Smooth muscle cell (in vitro differentiated cells): Measurements from ENCODE around the gene JAML. TPM values are rescaled to one million over a fixed set of nuclear protein-coding genes. Genes with fewer than 3 reads are reported as not detected.

Experiments
- DNase-seq: peaks from one replicate; lab custom pipeline; 2025; ENCODE audit not compliant: unreplicated experiment; lab: John Stamatoyannopoulos, UW
- H2AFZ ChIP-seq: fragments of 200-600 bp; sonication (generic); 2 replicates; pipeline ENCODE4 v1.6.0; 2016; ENCODE audit warnings: antibody characterized with exemption, low read depth, mild to moderate bottlenecking
- H3F3A ChIP-seq: fragments of 200-600 bp; sonication (generic); 2 replicates; pipeline ENCODE4 v1.6.0; 2017; ENCODE audit warnings: antibody characterized with exemption, low read depth
- H3K27ac ChIP-seq: fragments of 200-600 bp; sonication (generic); 2 replicates; pipeline ENCODE4 v1.5.1; 2016; ENCODE audit warnings: low read depth, mild to moderate bottlenecking
- H3K27me3 ChIP-seq: fragments of 200-600 bp; sonication (generic); 2 replicates; pipeline ENCODE4 v1.6.1; 2016; ENCODE audit warnings: low read depth, mild to moderate bottlenecking
- H3K36me3 ChIP-seq: fragments of 200-600 bp; sonication (generic); 2 replicates; pipeline ENCODE4 v1.5.1; 2016; ENCODE audit warnings: low read depth
- H3K4me1 ChIP-seq: fragments of 200-600 bp; sonication (generic); 2 replicates; pipeline ENCODE4 v1.5.1; 2016; ENCODE audit warnings: low read depth
- H3K4me2 ChIP-seq: fragments of 200-600 bp; sonication (generic); 2 replicates; pipeline ENCODE4 v1.6.0; 2016; ENCODE audit warnings: mild to moderate bottlenecking
- H3K4me3 ChIP-seq: fragments of 200-600 bp; sonication (generic); 2 replicates; pipeline ENCODE4 v1.5.1; 2016; ENCODE audit warnings: mild to moderate bottlenecking
- H3K79me2 ChIP-seq: fragments of 200-600 bp; sonication (generic); 2 replicates; pipeline ENCODE4 v1.6.0; 2016; ENCODE audit warnings: low read depth, mild to moderate bottlenecking
- H3K9ac ChIP-seq: fragments of 200-600 bp; sonication (generic); 2 replicates; pipeline ENCODE4 v1.6.0; 2016; ENCODE audit warnings: low read depth
- H3K9me3 ChIP-seq: fragments of 200-600 bp; sonication (generic); replicated peaks from 2 replicates; pipeline ENCODE4 v1.5.1; 2016; ENCODE audit warnings: low read depth
- H4K20me1 ChIP-seq: fragments of 200-600 bp; sonication (generic); 2 replicates; pipeline ENCODE4 v1.6.0; 2016; ENCODE audit warnings: low read depth
- WGBS: methylation state at CpG from one replicate; pipeline ENCODE4 v1.1.7; 2016; ENCODE audit warnings: low lambda C conversion rate; 5-methylcytosine and 5-hydroxymethylcytosine counted together
- polyA plus RNA-seq: library from polyadenylated mRNA; unstranded; fragments of >200 nt; fragmentation: Nextera tagmentation; extraction: Ambion mirVana; gene quantifications from 2 replicates; pipeline ENCODE4 v1.2.1, GENCODE V29; 2016
- total RNA-seq: library from RNA; depleted of rRNA; stranded (reverse); fragments of >200 nt; gene quantifications from 2 replicates; pipeline ENCODE4 v1.2.3, GENCODE V29; 2014
- TF ChIP-seq, protein P1 (sequence below): fragments of 200-600 bp; sonication (generic); IDR thresholded peaks from 2 replicates; pipeline ENCODE4 v1.5.1; 2017; ENCODE audit warnings: borderline replicate concordance, mild to moderate bottlenecking, antibody characterized with exemption; ENCODE audit not compliant: insufficient read depth, poor library complexity, severe bottlenecking

JAML gene
- total and polyA plus RNA-seq, 2 experiments from 2014 or later: not detected

DNA sequence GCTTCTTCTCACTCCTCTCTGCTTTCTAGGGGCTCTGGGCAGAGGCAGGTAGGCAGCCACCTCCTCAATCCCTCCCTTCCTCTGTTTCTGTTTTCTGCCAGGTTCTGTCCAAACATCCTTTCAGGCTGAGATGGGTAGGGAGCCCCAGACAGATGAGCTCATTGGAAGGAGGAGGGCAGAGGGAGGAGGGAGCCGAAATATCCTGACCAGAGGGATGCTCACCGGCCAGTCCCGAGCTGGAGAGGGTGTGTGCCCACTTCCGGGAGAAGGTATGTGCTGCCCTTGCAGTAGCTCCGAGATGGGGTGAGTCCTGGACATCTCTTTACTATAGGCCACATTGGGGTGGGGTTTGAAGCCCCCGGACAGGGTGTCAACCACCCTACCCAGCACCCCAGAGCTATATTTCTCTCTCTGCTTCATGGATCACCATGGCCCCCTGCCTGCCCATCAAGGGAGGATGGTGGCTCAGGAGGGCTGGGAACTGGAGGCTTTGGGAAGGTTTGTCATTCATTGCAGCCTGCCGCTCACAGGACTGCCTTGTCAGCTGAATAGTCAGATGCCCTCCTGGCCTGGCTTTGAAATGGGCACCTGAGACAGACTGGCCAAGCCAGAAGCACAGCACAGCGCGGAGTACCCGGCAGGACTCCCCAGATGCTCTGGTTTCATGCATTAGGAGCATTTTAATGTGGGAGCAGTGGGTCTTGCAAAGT, 67.5 kb downstream of the JAML start:
- Histone ChIP-seq H3K9me3 (no peaks in the 10 kb centered on the region), H3K27me3 (peaks cover 95% of the 10 kb centered on the region), H3K4me1 (peaks cover 26% of the 10 kb centered on the region), H3K4me2 (no peak overlapping the region), H3K9ac (no peak overlapping the region), H3K27ac (no peak overlapping the region), H3K36me3 (no peaks in the 10 kb centered on the region), H3F3A (no peaks in the 10 kb centered on the region), H3K79me2 (no peaks in the 10 kb centered on the region), H2AFZ (no peak overlapping the region), H4K20me1 (no peaks in the 10 kb centered on the region), H3K4me3 (no peak overlapping the region)
- 41% methylated on average over 10 of the region's 10 CpGs for WGBS
- TF ChIP-seq, protein P1, sequence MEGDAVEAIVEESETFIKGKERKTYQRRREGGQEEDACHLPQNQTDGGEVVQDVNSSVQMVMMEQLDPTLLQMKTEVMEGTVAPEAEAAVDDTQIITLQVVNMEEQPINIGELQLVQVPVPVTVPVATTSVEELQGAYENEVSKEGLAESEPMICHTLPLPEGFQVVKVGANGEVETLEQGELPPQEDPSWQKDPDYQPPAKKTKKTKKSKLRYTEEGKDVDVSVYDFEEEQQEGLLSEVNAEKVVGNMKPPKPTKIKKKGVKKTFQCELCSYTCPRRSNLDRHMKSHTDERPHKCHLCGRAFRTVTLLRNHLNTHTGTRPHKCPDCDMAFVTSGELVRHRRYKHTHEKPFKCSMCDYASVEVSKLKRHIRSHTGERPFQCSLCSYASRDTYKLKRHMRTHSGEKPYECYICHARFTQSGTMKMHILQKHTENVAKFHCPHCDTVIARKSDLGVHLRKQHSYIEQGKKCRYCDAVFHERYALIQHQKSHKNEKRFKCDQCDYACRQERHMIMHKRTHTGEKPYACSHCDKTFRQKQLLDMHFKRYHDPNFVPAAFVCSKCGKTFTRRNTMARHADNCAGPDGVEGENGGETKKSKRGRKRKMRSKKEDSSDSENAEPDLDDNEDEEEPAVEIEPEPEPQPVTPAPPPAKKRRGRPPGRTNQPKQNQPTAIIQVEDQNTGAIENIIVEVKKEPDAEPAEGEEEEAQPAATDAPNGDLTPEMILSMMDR: no peak
- DNase-seq: no peak

DNA sequence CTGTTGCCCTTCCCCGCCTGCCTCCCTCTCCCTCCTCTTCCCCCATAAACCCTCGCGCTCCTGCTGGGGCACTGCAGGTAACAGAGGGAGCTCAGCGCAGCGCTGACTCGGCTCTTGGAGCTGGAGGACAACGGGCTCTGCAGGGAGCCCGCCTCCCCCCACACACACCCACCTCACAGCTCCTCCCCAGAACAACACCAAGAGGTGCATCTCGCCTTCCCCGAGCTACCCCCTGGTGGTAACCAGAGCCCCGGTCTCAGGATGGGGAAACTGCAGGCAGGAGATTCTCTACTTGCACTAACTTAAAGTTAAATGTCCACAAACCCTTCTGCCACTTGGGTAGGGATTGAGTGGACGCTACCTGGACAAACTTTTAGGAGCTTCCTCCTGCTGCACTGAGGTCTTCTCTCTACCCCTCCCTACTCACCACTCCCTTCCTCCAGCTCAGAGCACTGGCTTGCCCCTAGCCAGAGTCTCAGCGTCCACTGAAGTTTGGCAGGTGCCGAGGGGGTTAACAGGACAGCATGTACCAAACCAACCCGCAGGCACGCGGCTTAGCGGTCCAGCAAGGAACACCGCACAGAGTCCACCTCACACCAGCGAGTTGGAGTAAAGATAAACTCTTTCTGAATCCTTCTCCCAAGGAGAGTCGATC, 68.2 kb downstream of the JAML start:
- WGBS: 8% methylated on average over 20 of the region's 21 CpGs

DNA sequence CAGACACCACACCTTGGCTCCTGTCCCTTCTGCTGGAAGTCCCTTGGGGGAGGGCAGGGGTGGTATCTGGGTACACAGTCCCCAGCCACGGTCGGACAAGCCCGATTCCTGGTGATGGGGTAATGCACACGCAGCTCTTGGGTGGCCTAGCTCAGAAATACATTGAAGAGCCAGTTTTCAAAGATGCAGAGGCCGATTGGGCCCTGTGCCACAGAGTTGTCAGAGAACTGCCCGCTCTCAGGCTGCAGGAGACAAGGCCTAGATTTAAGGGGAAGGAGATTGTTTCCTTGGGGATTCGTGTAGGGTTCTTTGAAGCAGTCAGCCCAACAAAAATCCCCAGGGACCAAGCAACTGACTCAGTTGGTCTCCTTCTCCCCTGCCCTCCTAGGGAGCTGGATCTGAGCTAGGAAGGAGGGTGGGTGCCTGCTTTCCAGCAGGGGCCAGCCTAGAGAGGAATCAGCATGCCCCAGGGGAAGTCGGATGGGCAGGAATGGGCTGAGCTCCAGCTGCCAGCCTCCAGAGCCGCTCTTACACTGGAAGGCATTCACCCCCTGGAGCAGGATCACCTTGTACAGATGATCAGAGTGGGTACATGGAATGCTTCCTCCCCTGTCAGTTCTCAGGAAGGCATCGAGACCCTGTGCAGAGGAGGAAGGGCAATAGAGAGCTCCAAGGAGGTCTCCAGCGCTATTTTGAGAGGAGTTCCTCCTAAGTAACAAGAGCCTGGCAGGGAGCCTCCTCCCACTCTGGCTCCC, 68.9 kb downstream of the JAML start:
- TF ChIP-seq, protein P1: no peak
- no peaks in the 10 kb centered on the region for H4K20me1 ChIP-seq
- no peaks in the 10 kb centered on the region for H3F3A ChIP-seq
- no peaks in the 10 kb centered on the region for H3K36me3 ChIP-seq
- H3K9ac ChIP-seq: no peak overlapping the region
- H2AFZ ChIP-seq: no peak overlapping the region
- no peak overlapping the region for H3K4me3 ChIP-seq
- H3K9me3 ChIP-seq: no peaks in the 10 kb centered on the region
- no peak for DNase-seq
- H3K27me3 ChIP-seq: peaks cover 97% of the 10 kb centered on the region
- no peak overlapping the region for H3K27ac ChIP-seq
- 44% methylated on average over 11 of the region's 11 CpGs for WGBS
- peaks cover 26% of the 10 kb centered on the region for H3K4me1 ChIP-seq
- H3K79me2 ChIP-seq: no peaks in the 10 kb centered on the region
- no peak overlapping the region for H3K4me2 ChIP-seq

More for the DNA sequence above, 68.2 kb downstream of the JAML start:
- no peak overlapping the region for H3K4me3 ChIP-seq
- peaks cover 96% of the 10 kb centered on the region for H3K27me3 ChIP-seq
- H3K27ac ChIP-seq: no peak overlapping the region
- H4K20me1 ChIP-seq: no peaks in the 10 kb centered on the region
- no peak overlapping the region for H3K9ac ChIP-seq
- no peaks in the 10 kb centered on the region for H3K9me3 ChIP-seq
- H3K4me2 ChIP-seq: no peak overlapping the region
- DNase-seq: no peak
- H3F3A ChIP-seq: no peaks in the 10 kb centered on the region
- H3K79me2 ChIP-seq: no peaks in the 10 kb centered on the region
- no peak overlapping the region for H2AFZ ChIP-seq
- TF ChIP-seq, protein P1: no peak
- H3K4me1 ChIP-seq: peaks cover 26% of the 10 kb centered on the region
- H3K36me3 ChIP-seq: no peaks in the 10 kb centered on the region
